Hepatocyte (in vitro differentiated cells): ENCODE measurements around the gene FOLR1. TPM values are rescaled to one million over a fixed set of nuclear protein-coding genes. Genes with fewer than 3 reads are reported as not detected.
"Not testable (repeated sequence)": the region's sequence is repeated elsewhere in the genome, so short reads cannot be mapped to it uniquely, and the experiment has no call there.

Experiments
- DNase-seq: peaks from one replicate; pipeline ENCODE4 v3.0.0-alpha.2; 2016; ENCODE audit warnings: low spot score
- H2AFZ ChIP-seq: fragments of 200-600 bp; sonication (generic); 2 replicates; pipeline ENCODE4 v1.6.0; 2016; ENCODE audit warnings: antibody characterized with exemption, mild to moderate bottlenecking
- H3K27ac ChIP-seq: fragments of 200-600 bp; sonication (generic); 2 replicates; pipeline ENCODE4 v1.5.1; 2016; ENCODE audit warnings: mild to moderate bottlenecking
- H3K27me3 ChIP-seq: fragments of 200-600 bp; sonication (generic); 2 replicates; pipeline ENCODE4 v1.6.1; 2016
- H3K36me3 ChIP-seq: fragments of 200-600 bp; sonication (generic); replicated peaks from 2 replicates; pipeline ENCODE4 v1.5.1; 2016; ENCODE audit warnings: low read depth; ENCODE audit not compliant: insufficient read depth
- H3K4me1 ChIP-seq: fragments of 200-600 bp; sonication (generic); 2 replicates; pipeline ENCODE4 v1.5.1; 2016; ENCODE audit warnings: mild to moderate bottlenecking, moderate library complexity; ENCODE audit not compliant: insufficient read depth
- H3K4me2 ChIP-seq: fragments of 200-600 bp; sonication (generic); 2 replicates; pipeline ENCODE4 v1.6.0; 2016
- H3K4me3 ChIP-seq: fragments of 200-600 bp; sonication (generic); 2 replicates; pipeline ENCODE4 v1.5.1; 2016; ENCODE audit warnings: mild to moderate bottlenecking
- H3K79me2 ChIP-seq: fragments of 200-600 bp; sonication (generic); 2 replicates; pipeline ENCODE4 v1.6.0; 2017; ENCODE audit warnings: mild to moderate bottlenecking
- H3K9me2 ChIP-seq: fragments of 200-600 bp; sonication (generic); replicated peaks from 2 replicates; pipeline ENCODE4 v1.6.0; 2017; ENCODE audit warnings: mild to moderate bottlenecking; ENCODE audit not compliant: insufficient read depth
- H3K9me3 ChIP-seq: fragments of 200-600 bp; sonication (generic); 2 replicates; pipeline ENCODE4 v1.5.1; 2016; ENCODE audit warnings: low read depth, mild to moderate bottlenecking
- H4K20me1 ChIP-seq: fragments of 200-600 bp; sonication (generic); 2 replicates; pipeline ENCODE4 v1.6.0; 2016; ENCODE audit warnings: mild to moderate bottlenecking; ENCODE audit not compliant: insufficient read depth, poor library complexity, severe bottlenecking
- CTCF ChIP-seq: fragments of 200-600 bp; sonication (generic); IDR thresholded peaks from 2 replicates; pipeline ENCODE4 v1.5.1; 2016; ENCODE audit warnings: antibody characterized with exemption, mild to moderate bottlenecking; ENCODE audit not compliant: poor library complexity
- EZH2 ChIP-seq: fragments of 200-600 bp; sonication (generic); IDR thresholded peaks from 2 replicates; pipeline ENCODE4 v1.6.1; 2016; ENCODE audit warnings: antibody characterized with exemption, mild to moderate bottlenecking, borderline replicate concordance
- EZH2phosphoT487 ChIP-seq: fragments of 200-600 bp; sonication (generic); IDR thresholded peaks from one replicate; pipeline ENCODE4 v1.6.1; 2018; ENCODE audit warnings: antibody characterized with exemption, mild to moderate bottlenecking, low read depth, moderate library complexity; ENCODE audit not compliant: unreplicated experiment, severe bottlenecking
- WGBS: methylation state at CpG from one replicate; pipeline ENCODE4 v1.1.6; 2016; ENCODE audit warnings: low lambda C conversion rate; ENCODE audit errors: missing lambda C conversion rate; 5-methylcytosine and 5-hydroxymethylcytosine counted together
- polyA plus RNA-seq: library from polyadenylated mRNA; unstranded; fragments of >200 nt; fragmentation: Nextera tagmentation; extraction: Ambion mirVana; gene quantifications from 2 replicates; pipeline ENCODE4 v1.2.1, GENCODE V29; 2016
- total RNA-seq: library from RNA; depleted of rRNA; stranded (reverse); fragments of >200 nt; gene quantifications from 2 replicates; pipeline ENCODE4 v1.2.3, GENCODE V29; 2014

The FOLR1 gene
- total RNA-seq = 19.9 and 21.6 TPM in 2 replicates
- 13.4 and 26.8 TPM in 2 replicates for polyA plus RNA-seq

- 60% methylated on average over 5 of the region's 5 CpGs for WGBS
- Histone ChIP-seq H3K79me2 (no peaks in the 10 kb centered on the region), H3K9me2 (no peaks in the 10 kb centered on the region), H3K27me3 (no peaks in the 10 kb centered on the region), H3K4me3 (no peak within 1 kb of the TSS), H3K36me3 (no peaks in the 10 kb centered on the region), H3K9me3 (no peaks in the 10 kb centered on the region), H3K4me1 (no peaks in the 10 kb centered on the region), H4K20me1 (no peaks in the 10 kb centered on the region), H2AFZ (no peak within 1 kb of the TSS), H3K4me2 (no peak within 1 kb of the TSS), H3K27ac (no peak within 1 kb of the TSS)
- no peak for DNase-seq
- TF ChIP-seq EZH2phosphoT487 (no peak), CTCF (no peak), EZH2 (no peak)
These were observed at the start of gene FOLR1 for GRCh38 chr11:72191961-72192381. Gene FOLR1, plus strand, starts transcription at chr11:72192140. Its CDS starts 34 bp downstream, at chr11:72192174.

DNA sequence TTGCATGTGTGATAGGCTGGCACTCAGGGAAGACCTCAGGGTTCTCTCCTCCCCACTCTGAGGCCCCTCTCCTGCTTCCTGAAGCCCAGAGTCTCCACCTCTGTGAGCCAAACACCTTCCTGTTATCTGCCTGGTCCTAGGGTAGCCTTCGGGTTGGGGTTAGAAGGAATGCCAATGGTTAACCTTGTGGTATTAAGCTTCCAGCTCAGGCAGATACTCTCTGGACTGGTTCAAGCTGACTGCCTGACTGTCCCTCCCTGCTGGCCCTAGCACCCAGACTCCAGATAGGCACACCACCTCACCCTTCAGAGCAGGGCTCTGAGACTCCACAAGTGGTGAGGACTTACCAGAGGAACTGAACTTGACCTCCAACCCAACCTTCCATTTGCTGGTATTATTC, 49.4 kb upstream of the FOLR1 start:
- H3K4me2 ChIP-seq, H3K9me3 ChIP-seq, H4K20me1 ChIP-seq, H3K4me1 ChIP-seq, H3K27me3 ChIP-seq, H3K79me2 ChIP-seq, DNase-seq, H3K9me2 ChIP-seq, H3K27ac ChIP-seq, H3K36me3 ChIP-seq, H3K4me3 ChIP-seq, H2AFZ ChIP-seq: not testable (repeated sequence)
- 78% methylated on average over 1 of the region's 1 CpG for WGBS

DNA sequence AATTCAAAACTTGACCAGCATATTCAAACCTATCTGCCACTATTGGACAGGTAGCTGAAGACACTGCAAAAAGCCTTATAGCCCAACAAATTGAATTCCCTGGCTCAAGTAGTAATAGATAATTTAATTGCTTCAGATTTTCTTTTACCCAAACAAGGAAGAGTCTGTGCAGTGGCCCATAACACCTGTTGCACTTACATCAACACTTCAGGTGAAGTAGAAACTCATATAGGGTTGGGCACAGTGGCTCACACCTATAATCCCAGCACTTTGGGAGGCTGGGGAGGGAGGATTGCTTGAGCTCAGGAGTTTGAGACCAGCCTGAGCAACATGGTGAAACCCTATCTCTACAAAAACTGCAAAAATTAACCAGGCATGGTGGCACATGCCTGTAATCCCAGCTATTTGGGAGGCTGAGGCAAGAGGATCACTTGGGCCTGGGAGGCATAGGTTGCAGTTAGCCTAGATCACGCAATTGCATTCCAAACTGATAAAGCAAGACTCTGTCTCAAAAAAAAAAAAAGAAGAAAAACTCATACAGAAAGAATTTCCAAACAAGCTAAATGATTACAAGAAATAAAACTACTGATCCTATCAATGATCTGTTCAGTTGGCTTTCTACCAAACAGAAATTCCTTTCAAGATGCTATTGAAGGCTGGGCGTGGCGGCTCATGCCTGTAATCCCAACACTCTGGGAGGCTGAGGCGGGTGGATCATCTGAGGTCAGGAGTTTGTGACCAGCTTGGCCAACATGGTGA, 47.0 kb upstream of the FOLR1 start:
- Histone ChIP-seq H4K20me1 (no peaks in the 10 kb centered on the region), H3K9me2 (no peaks in the 10 kb centered on the region), H2AFZ (no peak overlapping the region), H3K4me3 (no peak overlapping the region), H3K27ac (no peak overlapping the region), H3K9me3 (no peaks in the 10 kb centered on the region), H3K27me3 (no peaks in the 10 kb centered on the region), H3K4me1 (no peaks in the 10 kb centered on the region), H3K4me2 (no peak overlapping the region), H3K36me3 (no peaks in the 10 kb centered on the region), H3K79me2 (no peaks in the 10 kb centered on the region)
- DNase-seq = no peak
- WGBS = 86% methylated on average over 4 of the region's 4 CpGs
- TF ChIP-seq EZH2 (no peak), CTCF (no peak), EZH2phosphoT487 (no peak)

DNA sequence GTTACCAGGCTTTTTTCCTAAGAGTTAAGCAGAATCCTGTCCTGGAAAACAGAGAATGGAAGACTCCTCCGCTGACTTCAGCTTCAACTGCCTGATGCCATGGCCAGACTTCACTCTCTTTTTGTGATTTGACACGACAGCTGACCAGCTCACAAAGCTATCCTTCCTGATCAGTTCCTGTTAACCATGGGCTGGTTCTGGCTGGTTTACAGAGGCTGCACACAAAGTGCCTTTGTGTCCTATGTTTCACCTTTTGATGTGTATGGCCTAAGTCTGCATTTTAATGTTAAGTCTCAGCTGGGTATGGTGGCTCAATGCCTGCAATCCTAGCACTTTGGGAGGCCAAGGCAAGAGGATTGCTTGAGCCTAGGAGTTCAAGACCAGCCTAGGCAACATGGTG, 45.3 kb upstream of the FOLR1 start:
- no peak overlapping the region for H3K4me2 ChIP-seq
- H3K36me3 ChIP-seq = no peaks in the 10 kb centered on the region
- DNase-seq = no peak
- no peaks in the 10 kb centered on the region for H3K4me1 ChIP-seq
- no peak overlapping the region for H3K4me3 ChIP-seq
- no peak for TF ChIP-seq CTCF
- TF ChIP-seq EZH2phosphoT487 = no peak
- no peak for TF ChIP-seq EZH2
- no peaks in the 10 kb centered on the region for H3K9me2 ChIP-seq
- H2AFZ ChIP-seq = no peak overlapping the region
- no peak overlapping the region for H3K27ac ChIP-seq
- WGBS = 38% methylated on average over 2 of the region's 2 CpGs
- no peaks in the 10 kb centered on the region for H3K79me2 ChIP-seq
- no peaks in the 10 kb centered on the region for H3K27me3 ChIP-seq
- H4K20me1 ChIP-seq = no peaks in the 10 kb centered on the region
- no peaks in the 10 kb centered on the region for H3K9me3 ChIP-seq
